GM12878 (cell line): ENCODE measurements around the gene PATJ. TPM values are rescaled to one million over a fixed set of nuclear protein-coding genes. Genes with fewer than 3 reads are reported as not detected.

Source experiments
- ATAC-seq: fragments of 200-7000 bp; cut with Tn5 transposase; 3 replicates; pipeline ENCODE4 v1.9.1; 2020; ENCODE audit warnings: mild to moderate bottlenecking, moderate library complexity
- BruUV-seq: library from RNA; stranded (reverse); fragments of 400-500 nt; replicated peaks from 2 replicates; lab custom pipeline; 2021; lab: Mats Ljungman, UMichigan
- CTCF ChIA-PET: fragments of 300-600 bp; sonication (Branson Sonifier 250); formaldehyde crosslinking; extraction: SDS; loops from one replicate; lab custom pipeline; 2021; ENCODE audit warnings: inconsistent platforms; lab: Yijun Ruan, JAX
- POLR2A ChIA-PET: fragments of 350-600 bp; formaldehyde crosslinking; extraction: SDS; loops from one replicate; lab custom pipeline; 2021; ENCODE audit warnings: inconsistent platforms; lab: Charles Lee
- RAD21 ChIA-PET: fragments of 300-600 bp; sonication (Branson Sonifier 250); formaldehyde crosslinking; loops from one replicate; lab custom pipeline; 2023; ENCODE audit warnings: antibody characterized with exemption; ENCODE audit not compliant: unreplicated experiment; lab: Charles Lee
- SMC1A ChIA-PET: fragments of 300-600 bp; sonication (Branson Sonifier 250); formaldehyde crosslinking; loops from one replicate; lab custom pipeline; 2023; ENCODE audit not compliant: unreplicated experiment, uncharacterized antibody; lab: Charles Lee
- DNase-seq: peaks from one replicate; pipeline ENCODE4 v3.0.0-alpha.2; 2011; ENCODE audit warnings: low read depth, low spot score
- FAIRE-seq: peaks from 3 replicates; lab custom pipeline; 2011; peaks lifted over from hg19 to GRCh38; lab: Jason Lieb, UNC
- H2AFZ ChIP-seq: 2 replicates; pipeline ENCODE4 v1.6.0; 2011; ENCODE audit warnings: low read depth, low read length, control low read depth; ENCODE audit not compliant: control insufficient read depth
- H3K27ac ChIP-seq: 2 replicates; pipeline ENCODE4 v1.5.1; 2011; ENCODE audit warnings: control low read depth; ENCODE audit not compliant: control insufficient read depth, insufficient read depth
- H3K27me3 ChIP-seq, 2 experiments: replicated peaks in 1 of 2; 2 replicates each; pipeline versions ENCODE4 v1.6.0 to v1.6.1; 2011; ENCODE audit warnings: low read length in 1 of 2; ENCODE audit not compliant: control insufficient read depth in 2 of 2, insufficient read depth in 2 of 2
- H3K36me3 ChIP-seq, 2 experiments: 2 replicates each; pipeline ENCODE4 v1.5.1; 2011; ENCODE audit warnings: low read length in 1 of 2; ENCODE audit not compliant: control insufficient read depth in 2 of 2, insufficient read depth in 2 of 2
- H3K4me1 ChIP-seq: 2 replicates; pipeline ENCODE4 v1.6.1; 2011; ENCODE audit warnings: mild to moderate bottlenecking, low read length, moderate library complexity, mixed read lengths; ENCODE audit not compliant: control insufficient read depth, insufficient read depth
- H3K4me2 ChIP-seq: 2 replicates; pipeline ENCODE4 v1.6.0; 2011; ENCODE audit warnings: control low read depth; ENCODE audit not compliant: control insufficient read depth, insufficient read depth
- H3K4me3 ChIP-seq: fragments of 200-600 bp; sonication (generic); 2 replicates; pipeline ENCODE4 v1.5.1; 2016
- H3K79me2 ChIP-seq: 2 replicates; pipeline ENCODE4 v1.6.0; 2011; ENCODE audit warnings: low read length; ENCODE audit not compliant: control insufficient read depth, insufficient read depth
- H3K9ac ChIP-seq: 2 replicates; pipeline ENCODE4 v1.8.0; 2011; ENCODE audit warnings: low read length, control low read depth, mixed read lengths; ENCODE audit not compliant: control insufficient read depth, insufficient read depth
- H3K9me3 ChIP-seq: replicated peaks from 3 replicates; pipeline ENCODE4 v1.5.1; 2011; ENCODE audit warnings: mild to moderate bottlenecking, low read length; ENCODE audit not compliant: control insufficient read depth, insufficient read depth
- H4K20me1 ChIP-seq: 2 replicates; pipeline ENCODE4 v1.6.0; 2011; ENCODE audit not compliant: control insufficient read depth, insufficient read depth
- BHLHE40 ChIP-seq, 2 experiments: fragments of 450-650 bp in 1 of 2; IDR thresholded peaks; 2 replicates each; pipeline ENCODE4 v1.6.1; 2011 to 2017; ENCODE audit warnings: low read depth in 2 of 2, borderline replicate concordance in 1 of 2, improper control_type of control experiment in 1 of 2, low read length in 1 of 2, mild to moderate bottlenecking in 1 of 2
- BRCA1 ChIP-seq: IDR thresholded peaks from 2 replicates; pipeline ENCODE4 v1.6.1; 2011; ENCODE audit warnings: low read depth, low read length, improper control_type of control experiment
- EED ChIP-seq: sonication (generic); IDR thresholded peaks from 2 replicates; pipeline ENCODE4 v1.6.1; 2016; ENCODE audit warnings: antibody characterized with exemption, low read depth
- EGR1 ChIP-seq, 2 experiments: IDR thresholded peaks; 1 replicate in 1 of 2; 2 replicates in 1 of 2; pipeline ENCODE4 v1.6.1; 2011 to 2012; ENCODE audit warnings: low read depth in 2 of 2, low read length in 2 of 2, borderline replicate concordance in 1 of 2, mild to moderate bottlenecking in 1 of 2, moderate library complexity in 1 of 2
- GATAD2B ChIP-seq: fragments of 450-650 bp; conservative IDR thresholded peaks from 2 replicates; pipeline ENCODE4 v1.6.1; 2017; ENCODE audit warnings: low read depth, mild to moderate bottlenecking, moderate library complexity
- MYB ChIP-seq: fragments of 150-350 bp; IDR thresholded peaks from 2 replicates; pipeline ENCODE4 v1.6.1; 2014; ENCODE audit warnings: mild to moderate bottlenecking, low read depth, low read length, borderline replicate concordance
- SUPT20H ChIP-seq: IDR thresholded peaks from 2 replicates; pipeline ENCODE4 v1.6.1; 2011; ENCODE audit warnings: low read depth, mild to moderate bottlenecking, low read length, moderate library complexity, borderline replicate concordance; ENCODE audit not compliant: control insufficient read depth
- TARDBP ChIP-seq: IDR thresholded peaks from 2 replicates; pipeline ENCODE4 v1.6.1; 2016; ENCODE audit warnings: borderline replicate concordance
- ZBED1 ChIP-seq: IDR thresholded peaks from 2 replicates; pipeline ENCODE4 v1.6.1; 2016; ENCODE audit warnings: borderline replicate concordance
- ZSCAN29 ChIP-seq: fragments of 450-650 bp; IDR thresholded peaks from 2 replicates; pipeline ENCODE4 v1.6.1; 2017; ENCODE audit warnings: mild to moderate bottlenecking, moderate library complexity
- WGBS: methylation state at CpG from one replicate; pipeline ENCODE4 v1.1.6; 2016; ENCODE audit warnings: low lambda C conversion rate; ENCODE audit not compliant: insufficient replicate concordance, insufficient coverage; ENCODE audit errors: missing lambda C conversion rate; 5-methylcytosine and 5-hydroxymethylcytosine counted together
- in situ Hi-C: fragments of 300-500 bp; cut with MboI; formaldehyde crosslinking; loops from 9 replicates; pipeline ENCODE4 v1.14.3; 2018; ENCODE audit warnings: mixed read lengths
- intact Hi-C: fragments of 100-400 bp; cut with micrococcal nuclease; formaldehyde crosslinking; loops from one replicate; pipeline ENCODE4 v1.14.2; 2022; ENCODE audit not compliant: unreplicated experiment
- polyA plus RNA-seq, 11 experiments: library from polyadenylated mRNA; depleted of rRNA in 4 of 11; unstranded in 6 of 11; stranded (reverse) in 5 of 11; fragments of >200 nt; fragmentation: Nextera tagmentation in 4 of 11; fragmentation: Illumina TruSeq in 1 of 11; extraction: Ambion mirVana in 4 of 11; extraction: Trizol in 1 of 11; gene quantifications; 1 replicate in 1 of 11; 2 replicates in 10 of 11; pipeline versions ENCODE4 v1.2.1 to v1.2.3, GENCODE V29; 2011 to 2016; ENCODE audit warnings: inconsistent platforms in 2 of 11, missing spikeins in 2 of 11, low read depth in 1 of 11
- total RNA-seq, 4 experiments: library from RNA; depleted of rRNA in 3 of 4; stranded (reverse); fragments of >200 nt in 3 of 4; fragmentation: Illumina TruSeq in 1 of 4; extraction: Trizol in 1 of 4; gene quantifications; 2 replicates each; pipeline versions ENCODE4 v1.2.1 to v1.2.3, GENCODE V29; 2013 to 2021
- TF ChIP-seq, protein P1 (sequence below): IDR thresholded peaks from 2 replicates; pipeline ENCODE4 v1.6.1; 2011; ENCODE audit warnings: low read depth, mild to moderate bottlenecking, low read length, moderate library complexity, borderline replicate concordance; ENCODE audit errors: extremely low read depth
- TF ChIP-seq, protein P2 (sequence below): fragments of 450-650 bp; IDR thresholded peaks from 2 replicates; pipeline ENCODE4 v1.6.1; 2018; ENCODE audit warnings: mild to moderate bottlenecking, low read depth, moderate library complexity; ENCODE audit not compliant: partially characterized antibody
- TF ChIP-seq, protein P3 (sequence below): IDR thresholded peaks from 2 replicates; pipeline ENCODE4 v1.6.1; 2012; ENCODE audit warnings: low read depth, low read length, improper control_type of control experiment

PATJ gene
- total and polyA plus RNA-seq, 10 of the 15 experiments (the other 5 are each of a cell fraction or from before 2014, with no cell fraction given), result 2.8 to 13.9 (median 6.9) TPM

DNA sequence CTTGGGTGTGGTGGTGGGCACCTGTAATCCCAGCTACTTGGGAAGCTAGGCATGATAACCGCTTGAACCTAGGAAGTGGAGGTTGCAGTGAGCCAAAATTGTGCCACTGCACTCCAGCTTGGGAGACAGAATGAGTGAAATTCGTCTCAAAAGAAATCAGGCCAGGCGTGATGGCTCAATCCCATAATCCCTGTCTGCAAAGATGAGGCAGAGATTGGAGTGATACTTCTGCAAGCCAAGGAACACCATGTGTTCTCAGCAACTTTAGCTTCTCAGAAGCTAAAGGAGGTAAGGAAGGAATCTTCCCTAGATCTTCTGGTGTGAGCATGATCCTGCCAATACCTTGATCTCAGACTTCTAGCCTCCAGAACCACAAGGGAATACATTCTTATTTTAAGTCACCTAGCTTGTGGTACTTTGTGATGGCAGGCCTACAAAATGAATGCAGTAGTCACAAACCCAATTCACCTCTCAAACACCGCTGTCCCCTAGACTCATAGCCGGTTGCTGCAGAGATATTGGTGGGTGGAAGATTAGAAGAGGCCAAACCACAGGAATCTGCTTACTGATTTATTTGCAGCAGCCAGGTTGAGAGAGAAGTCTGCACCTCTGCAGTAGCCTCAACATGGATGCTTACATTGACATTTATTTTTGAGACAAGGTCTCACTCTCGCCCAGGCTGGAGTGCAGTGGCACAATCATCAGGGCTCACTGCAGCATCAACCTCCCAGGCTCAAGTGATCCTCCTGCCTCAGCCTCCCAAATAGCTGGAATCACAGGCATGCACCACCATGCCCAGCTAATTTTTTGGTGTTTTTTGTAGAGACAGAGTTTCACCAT lies 471.0 kb downstream of the PATJ start:
- H4K20me1 ChIP-seq, result no peaks in the 10 kb centered on the region
- in situ Hi-C loops, result no loop called here
- 37% methylated on average over 6 of the region's 6 CpGs for WGBS
- H3K4me3 ChIP-seq, result no peak overlapping the region
- ChIA-PET RAD21 (no interaction called here), SMC1A (no interaction called here), POLR2A (no interaction called here), CTCF (no interaction called here)
- TF ChIP-seq ZBED1 (no peak), TARDBP (no peak), EED (no peak), GATAD2B (no peak), MYB (no peak), BRCA1 (no peak), BHLHE40 (IDR thresholded peaks at IDR 0.05; ENCODE audit: borderline replicate concordance in 1 of 2, low read depth in 2 of 2, low read length in 1 of 2) (no peak)
- intact Hi-C loops, result no loop called here
- no peaks in the 10 kb centered on the region for H3K79me2 ChIP-seq
- no peak overlapping the region for H3K9ac ChIP-seq
- no peak overlapping the region for H3K4me2 ChIP-seq
- FAIRE-seq, result no peak
- BruUV-seq, result no TSS peak
- no peaks in the 10 kb centered on the region for H3K36me3 ChIP-seq
- DNase-seq, result no peak
- H3K27me3 ChIP-seq, result no peaks in the 10 kb centered on the region
- no peak overlapping the region for H3K27ac ChIP-seq
- no peak for ATAC-seq
- H3K4me1 ChIP-seq, result no peaks in the 10 kb centered on the region
- no peak overlapping the region for H2AFZ ChIP-seq
- H3K9me3 ChIP-seq, result no peaks in the 10 kb centered on the region; the same call in 2 of the 3 replicates

DNA sequence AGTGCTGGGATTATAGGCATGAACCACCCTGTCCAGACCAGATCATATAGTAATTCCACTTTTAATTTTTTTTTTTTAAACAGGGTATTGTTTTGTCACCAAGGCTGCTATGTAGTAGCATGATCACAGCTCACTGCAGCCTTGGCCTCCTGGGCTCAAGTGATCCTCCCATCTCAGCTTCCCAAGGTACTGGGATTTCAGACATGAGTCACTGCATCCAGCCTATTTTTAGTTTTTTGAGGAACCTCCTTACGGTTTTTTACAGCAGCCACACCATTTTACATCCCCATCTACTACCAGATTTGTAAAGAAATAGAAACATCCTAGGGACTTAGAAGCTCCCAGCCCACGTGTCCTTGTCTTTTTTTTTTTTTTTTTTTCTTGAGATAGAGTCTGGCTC lies 476.3 kb downstream of the PATJ start:
- Histone ChIP-seq H4K20me1 (no peaks in the 10 kb centered on the region), H2AFZ (no peak overlapping the region), H3K79me2 (no peaks in the 10 kb centered on the region), H3K27me3 (no peaks in the 10 kb centered on the region), H3K4me2 (no peak overlapping the region), H3K4me1 (no peaks in the 10 kb centered on the region), H3K27ac (no peak overlapping the region), H3K9me3 (no peaks in the 10 kb centered on the region), H3K36me3 (no peaks in the 10 kb centered on the region), H3K9ac (no peak overlapping the region), H3K4me3 (no peak overlapping the region)
- ChIA-PET CTCF (no interaction called here), RAD21 (no interaction called here), POLR2A (no interaction called here), SMC1A (interaction anchor here (0.6 kb wide), 1 partner anchor 37 kb away, joined by 3 read pairs; no protein-coding TSS in a partner anchor)
- in situ Hi-C loops (no loop called here), intact Hi-C loops (no loop called here)
- 0% methylated on average over 2 of the region's 2 CpGs for WGBS
- BruUV-seq, result no TSS peak
- DNase-seq (no peak), ATAC-seq (no peak), FAIRE-seq (no peak)
- TF ChIP-seq, protein P1, sequence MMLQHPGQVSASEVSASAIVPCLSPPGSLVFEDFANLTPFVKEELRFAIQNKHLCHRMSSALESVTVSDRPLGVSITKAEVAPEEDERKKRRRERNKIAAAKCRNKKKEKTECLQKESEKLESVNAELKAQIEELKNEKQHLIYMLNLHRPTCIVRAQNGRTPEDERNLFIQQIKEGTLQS, result no peak
- TF ChIP-seq ZSCAN29 (no peak), EGR1 (IDR thresholded peaks at IDR 0.05; ENCODE audit: borderline replicate concordance in 1 of 2, low read depth in 2 of 2, low read length in 2 of 2) (no peak), SUPT20H (no peak)
- TF ChIP-seq, protein P2, sequence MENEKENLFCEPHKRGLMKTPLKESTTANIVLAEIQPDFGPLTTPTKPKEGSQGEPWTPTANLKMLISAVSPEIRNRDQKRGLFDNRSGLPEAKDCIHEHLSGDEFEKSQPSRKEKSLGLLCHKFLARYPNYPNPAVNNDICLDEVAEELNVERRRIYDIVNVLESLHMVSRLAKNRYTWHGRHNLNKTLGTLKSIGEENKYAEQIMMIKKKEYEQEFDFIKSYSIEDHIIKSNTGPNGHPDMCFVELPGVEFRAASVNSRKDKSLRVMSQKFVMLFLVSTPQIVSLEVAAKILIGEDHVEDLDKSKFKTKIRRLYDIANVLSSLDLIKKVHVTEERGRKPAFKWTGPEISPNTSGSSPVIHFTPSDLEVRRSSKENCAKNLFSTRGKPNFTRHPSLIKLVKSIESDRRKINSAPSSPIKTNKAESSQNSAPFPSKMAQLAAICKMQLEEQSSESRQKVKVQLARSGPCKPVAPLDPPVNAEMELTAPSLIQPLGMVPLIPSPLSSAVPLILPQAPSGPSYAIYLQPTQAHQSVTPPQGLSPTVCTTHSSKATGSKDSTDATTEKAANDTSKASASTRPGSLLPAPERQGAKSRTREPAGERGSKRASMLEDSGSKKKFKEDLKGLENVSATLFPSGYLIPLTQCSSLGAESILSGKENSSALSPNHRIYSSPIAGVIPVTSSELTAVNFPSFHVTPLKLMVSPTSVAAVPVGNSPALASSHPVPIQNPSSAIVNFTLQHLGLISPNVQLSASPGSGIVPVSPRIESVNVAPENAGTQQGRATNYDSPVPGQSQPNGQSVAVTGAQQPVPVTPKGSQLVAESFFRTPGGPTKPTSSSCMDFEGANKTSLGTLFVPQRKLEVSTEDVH, result no peak
- TF ChIP-seq, protein P3, sequence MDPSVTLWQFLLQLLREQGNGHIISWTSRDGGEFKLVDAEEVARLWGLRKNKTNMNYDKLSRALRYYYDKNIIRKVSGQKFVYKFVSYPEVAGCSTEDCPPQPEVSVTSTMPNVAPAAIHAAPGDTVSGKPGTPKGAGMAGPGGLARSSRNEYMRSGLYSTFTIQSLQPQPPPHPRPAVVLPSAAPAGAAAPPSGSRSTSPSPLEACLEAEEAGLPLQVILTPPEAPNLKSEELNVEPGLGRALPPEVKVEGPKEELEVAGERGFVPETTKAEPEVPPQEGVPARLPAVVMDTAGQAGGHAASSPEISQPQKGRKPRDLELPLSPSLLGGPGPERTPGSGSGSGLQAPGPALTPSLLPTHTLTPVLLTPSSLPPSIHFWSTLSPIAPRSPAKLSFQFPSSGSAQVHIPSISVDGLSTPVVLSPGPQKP, result no peak
